ENCODE data around the gene CALR3.

The CALR3 gene

GRCh38 chr19:16520986-16521624 is 25.1 kb upstream of the CALR3 start:
- TF ChIP-seq NFIC (IDR thresholded peaks at IDR 0.05) (no peak), TCF12 (IDR thresholded peaks at IDR 0.05; ENCODE audit: low read depth) (no peak), YY1 (IDR thresholded peaks at IDR 0.05; ENCODE audit: low read depth) (no peak), CEBPB (IDR thresholded peaks at IDR 0.05) (no peak), FOXM1 (IDR thresholded peaks at IDR 0.05; ENCODE audit: borderline replicate concordance, low read depth) (no peak), EGR1 (IDR thresholded peaks at IDR 0.05) (no peak), ZBTB7A (IDR thresholded peaks at IDR 0.05; ENCODE audit: low read depth) (no peak), RAD21 (IDR thresholded peaks at IDR 0.05; ENCODE audit: low read depth) (no peak), TAF1 (IDR thresholded peaks at IDR 0.05; ENCODE audit: low read depth) (no peak), CREB1 (IDR thresholded peaks at IDR 0.05; ENCODE audit: low read depth) (no peak), TEAD4 (IDR thresholded peaks at IDR 0.05) (no peak), REST (IDR thresholded peaks at IDR 0.05; ENCODE audit: low read depth) (no peak), EP300 (IDR thresholded peaks at IDR 0.05; ENCODE audit: borderline replicate concordance) (no peak)
- TF ChIP-seq, protein P1, sequence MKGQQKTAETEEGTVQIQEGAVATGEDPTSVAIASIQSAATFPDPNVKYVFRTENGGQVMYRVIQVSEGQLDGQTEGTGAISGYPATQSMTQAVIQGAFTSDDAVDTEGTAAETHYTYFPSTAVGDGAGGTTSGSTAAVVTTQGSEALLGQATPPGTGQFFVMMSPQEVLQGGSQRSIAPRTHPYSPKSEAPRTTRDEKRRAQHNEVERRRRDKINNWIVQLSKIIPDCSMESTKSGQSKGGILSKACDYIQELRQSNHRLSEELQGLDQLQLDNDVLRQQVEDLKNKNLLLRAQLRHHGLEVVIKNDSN (IDR thresholded peaks at IDR 0.05): no peak
- TF ChIP-seq, protein P2, sequence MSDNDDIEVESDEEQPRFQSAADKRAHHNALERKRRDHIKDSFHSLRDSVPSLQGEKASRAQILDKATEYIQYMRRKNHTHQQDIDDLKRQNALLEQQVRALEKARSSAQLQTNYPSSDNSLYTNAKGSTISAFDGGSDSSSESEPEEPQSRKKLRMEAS (IDR thresholded peaks at IDR 0.05): no peak

- no peak for TF ChIP-seq CEBPB (IDR thresholded peaks at IDR 0.05)
- no peak for TF ChIP-seq TEAD4 (IDR thresholded peaks at IDR 0.05)
- no peak for TF ChIP-seq EP300 (IDR thresholded peaks at IDR 0.05; ENCODE audit: borderline replicate concordance)
- TF ChIP-seq TAF1 (IDR thresholded peaks at IDR 0.05; ENCODE audit: low read depth): no peak
- TF ChIP-seq EGR1 (IDR thresholded peaks at IDR 0.05): no peak
- no peak for TF ChIP-seq FOXM1 (IDR thresholded peaks at IDR 0.05; ENCODE audit: borderline replicate concordance, low read depth)
- no peak for TF ChIP-seq REST (IDR thresholded peaks at IDR 0.05; ENCODE audit: low read depth)
- TF ChIP-seq, protein P1 (IDR thresholded peaks at IDR 0.05): no peak
- no peak for TF ChIP-seq TCF12 (IDR thresholded peaks at IDR 0.05; ENCODE audit: low read depth)
- TF ChIP-seq RAD21 (IDR thresholded peaks at IDR 0.05; ENCODE audit: low read depth): no peak
- no peak for TF ChIP-seq YY1 (IDR thresholded peaks at IDR 0.05; ENCODE audit: low read depth)
- no peak for TF ChIP-seq NFIC (IDR thresholded peaks at IDR 0.05)
- no peak for TF ChIP-seq CREB1 (IDR thresholded peaks at IDR 0.05; ENCODE audit: low read depth)
- TF ChIP-seq, protein P2 (IDR thresholded peaks at IDR 0.05): no peak
- TF ChIP-seq ZBTB7A (IDR thresholded peaks at IDR 0.05; ENCODE audit: low read depth): no peak
These were observed 24.4 kb upstream of the CALR3 start for GRCh38 chr19:16520074-16520973.

GRCh38 chr19:16519230-16519687 is 23.3 kb upstream of the CALR3 start:
- TF ChIP-seq NFIC (IDR thresholded peaks at IDR 0.05): no peak

- TF ChIP-seq YY1 (IDR thresholded peaks at IDR 0.05; ENCODE audit: low read depth) (no peak), REST (IDR thresholded peaks at IDR 0.05; ENCODE audit: low read depth) (no peak), EGR1 (IDR thresholded peaks at IDR 0.05) (no peak), CREB1 (IDR thresholded peaks at IDR 0.05; ENCODE audit: low read depth) (no peak), EP300 (IDR thresholded peaks at IDR 0.05; ENCODE audit: borderline replicate concordance) (no peak), TCF12 (IDR thresholded peaks at IDR 0.05; ENCODE audit: low read depth) (no peak), NFIC (IDR thresholded peaks at IDR 0.05) (no peak), RAD21 (IDR thresholded peaks at IDR 0.05; ENCODE audit: low read depth) (no peak), TAF1 (IDR thresholded peaks at IDR 0.05; ENCODE audit: low read depth) (no peak), TEAD4 (IDR thresholded peaks at IDR 0.05) (no peak)
- TF ChIP-seq, protein P2 (IDR thresholded peaks at IDR 0.05): no peak
- TF ChIP-seq, protein P1 (IDR thresholded peaks at IDR 0.05): no peak
These were observed 22.7 kb upstream of the CALR3 start for GRCh38 chr19:16518483-16519229.
